Stimulated activated memory B cell treated with anti-CD40 and anti-IgM and Interleukin-4, amounts not matched to agents 10 μg/mL and 1 μg/mL and 100 μg/mL, for 72 hours (primary cell): Measurements from ENCODE around the gene TELO2.

ENCODE experiments used
- ATAC-seq: fragments of 150-1000 bp; cut with Tn5 transposase; 2 replicates; pipeline ENCODE4 v1.10.0; 2021
- H3K27ac Mint-ChIP-seq: one replicate; pipeline ENCODE4 v1.8.0; 2022; ENCODE audit warnings: mild to moderate bottlenecking, mixed read lengths
- H3K27me3 Mint-ChIP-seq: one replicate; pipeline ENCODE4 v1.8.0; 2022; ENCODE audit warnings: mixed read lengths
- H3K36me3 Mint-ChIP-seq: one replicate; pipeline ENCODE4 v1.8.0; 2022; ENCODE audit warnings: mixed read lengths
- H3K4me1 Mint-ChIP-seq: one replicate; pipeline ENCODE4 v1.8.0; 2022; ENCODE audit warnings: mixed read lengths
- H3K4me3 Mint-ChIP-seq: one replicate; pipeline ENCODE4 v1.8.0; 2022; ENCODE audit warnings: mild to moderate bottlenecking, moderate library complexity, mixed read lengths
- H3K9me3 Mint-ChIP-seq: one replicate; pipeline ENCODE4 v1.8.0; 2022; ENCODE audit warnings: mixed read lengths

TELO2 gene

GRCh38 chr16:1553946-1554825 lies 61.0 kb downstream of the TELO2 start:
- Mint-ChIP-seq H3K27ac (no peak overlapping the region), H3K9me3 (no peaks in the 10 kb centered on the region), H3K4me1 (no peaks in the 10 kb centered on the region), H3K27me3 (no peaks in the 10 kb centered on the region), H3K4me3 (no peak overlapping the region), H3K36me3 (peaks cover 5% of the 10 kb centered on the region)
- ATAC-seq: no peak

- Mint-ChIP-seq H3K36me3 (peaks cover 11% of the 10 kb centered on the region), H3K4me1 (no peaks in the 10 kb centered on the region)
- no peak for ATAC-seq
Observed at GRCh38 chr16:1554826-1555445, 61.8 kb downstream of the TELO2 start.

DNA sequence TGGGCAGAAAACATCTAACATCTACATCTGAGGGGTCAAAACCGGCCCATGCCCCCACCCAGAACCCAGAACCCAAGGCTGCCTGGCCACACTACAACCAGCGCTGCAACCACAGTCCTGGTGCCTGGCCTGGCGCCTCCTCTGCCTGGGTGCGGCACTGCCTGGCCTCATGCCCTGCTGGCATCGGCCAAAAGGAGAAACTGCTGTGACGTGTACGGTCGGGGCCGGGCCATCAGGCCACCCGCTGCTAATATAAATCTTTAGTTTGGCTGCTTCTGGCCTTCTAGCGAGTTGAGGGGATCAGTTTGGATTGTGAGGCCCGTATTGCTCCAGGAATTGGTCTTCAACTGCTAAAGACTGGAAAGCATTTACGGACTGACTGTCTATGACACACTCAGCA lies 63.1 kb downstream of the TELO2 start:
- Mint-ChIP-seq H3K27ac (no peak overlapping the region), H3K27me3 (no peaks in the 10 kb centered on the region), H3K36me3 (peaks cover 14% of the 10 kb centered on the region), H3K4me3 (no peak overlapping the region), H3K9me3 (no peaks in the 10 kb centered on the region), H3K4me1 (no peaks in the 10 kb centered on the region)
- ATAC-seq: no peak

More at GRCh38 chr16:1554826-1555445, 61.8 kb downstream of the TELO2 start:
- Mint-ChIP-seq H3K9me3 (no peaks in the 10 kb centered on the region), H3K27me3 (no peaks in the 10 kb centered on the region), H3K27ac (no peak overlapping the region), H3K4me3 (no peak overlapping the region)

GRCh38 chr16:1557074-1557473 lies 63.9 kb downstream of the TELO2 start:
- H3K27ac Mint-ChIP-seq: no peak overlapping the region
- H3K9me3 Mint-ChIP-seq: no peaks in the 10 kb centered on the region
- no peaks in the 10 kb centered on the region for H3K4me1 Mint-ChIP-seq
- ATAC-seq: no peak
- no peaks in the 10 kb centered on the region for H3K27me3 Mint-ChIP-seq
- no peak overlapping the region for H3K4me3 Mint-ChIP-seq
- peaks cover 21% of the 10 kb centered on the region for H3K36me3 Mint-ChIP-seq

GRCh38 chr16:1557576-1557975 lies 64.4 kb downstream of the TELO2 start:
- H3K27ac Mint-ChIP-seq: no peak overlapping the region
- no peaks in the 10 kb centered on the region for H3K27me3 Mint-ChIP-seq
- no peaks in the 10 kb centered on the region for H3K4me1 Mint-ChIP-seq
- H3K36me3 Mint-ChIP-seq: peaks cover 21% of the 10 kb centered on the region
- no peaks in the 10 kb centered on the region for H3K9me3 Mint-ChIP-seq
- H3K4me3 Mint-ChIP-seq: no peak overlapping the region
- ATAC-seq: no peak

DNA sequence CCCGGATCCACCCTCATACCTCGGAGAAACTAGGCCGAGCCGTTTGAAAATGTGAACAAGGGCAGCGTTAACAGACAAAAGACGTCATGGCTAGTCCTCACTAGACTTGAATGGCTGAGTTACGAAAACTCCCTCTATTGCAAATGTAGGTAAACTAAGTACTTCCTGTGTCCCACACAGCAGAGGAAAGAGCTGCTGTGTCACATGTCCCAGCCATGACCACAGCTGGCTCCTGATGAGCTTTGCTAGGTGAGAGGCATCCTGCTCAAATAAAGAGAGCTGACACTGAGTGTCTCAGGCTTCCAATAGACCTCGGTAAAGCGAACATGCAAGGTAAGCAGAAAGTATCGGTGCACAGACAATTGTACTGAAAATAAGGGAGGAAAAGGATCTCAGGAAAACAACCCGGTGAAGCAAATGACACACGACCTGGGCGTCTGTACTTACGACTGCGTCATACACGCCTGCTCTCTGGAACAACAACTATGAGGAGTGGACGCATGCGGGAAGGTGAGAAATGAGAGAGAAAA lies 66.4 kb downstream of the TELO2 start:
- ATAC-seq: no peak
- Mint-ChIP-seq H3K4me1 (no peaks in the 10 kb centered on the region), H3K9me3 (no peaks in the 10 kb centered on the region), H3K27ac (no peak overlapping the region), H3K4me3 (no peak overlapping the region), H3K36me3 (peaks cover 21% of the 10 kb centered on the region), H3K27me3 (no peaks in the 10 kb centered on the region)
